PC-3 (cell line): ENCODE results near the gene PLCL1. TPM values are rescaled to one million over a fixed set of nuclear protein-coding genes. Genes with fewer than 3 reads are reported as not detected.

ENCODE experiments used
- ATAC-seq: fragments of 200-7000 bp; cut with Tn5 transposase; 2 replicates; pipeline ENCODE4 v1.9.1; 2020; ENCODE audit warnings: mild to moderate bottlenecking, moderate library complexity
- BruUV-seq: library from RNA; stranded (reverse); fragments of 400-500 nt; replicated peaks from 2 replicates; lab custom pipeline; 2021; lab: Mats Ljungman, UMichigan
- CTCF ChIA-PET: fragments of 300-600 bp; sonication (Branson Sonifier 250); formaldehyde crosslinking; loops from one replicate; lab custom pipeline; 2022; ENCODE audit warnings: antibody characterized with exemption; lab: Charles Lee
- POLR2A ChIA-PET: fragments of 300-600 bp; sonication (Branson Sonifier 250); formaldehyde crosslinking; loops from one replicate; lab custom pipeline; 2022; ENCODE audit warnings: antibody characterized with exemption; ENCODE audit not compliant: unreplicated experiment; lab: Charles Lee
- DNase-seq: peaks from one replicate; pipeline ENCODE4 v3.0.0-alpha.2; 2015
- H2AFZ ChIP-seq: fragments of 300-600 bp; sonication (generic); 2 replicates; pipeline ENCODE4 v1.6.0; 2016; ENCODE audit warnings: antibody characterized with exemption, low read length
- H3F3A ChIP-seq: fragments of 300-600 bp; sonication (generic); one replicate; pipeline ENCODE4 v1.6.0; 2017; ENCODE audit warnings: antibody characterized with exemption, low read length, control low read depth, mild to moderate bottlenecking; ENCODE audit not compliant: unreplicated experiment
- H3K27ac ChIP-seq: fragments of 300-600 bp; sonication (generic); 2 replicates; pipeline ENCODE4 v1.5.1; 2016; ENCODE audit warnings: mild to moderate bottlenecking, low read length
- H3K27me3 ChIP-seq: fragments of 300-600 bp; sonication (generic); 2 replicates; pipeline ENCODE4 v1.6.1; 2016; ENCODE audit warnings: low read length, mixed read lengths
- H3K36me3 ChIP-seq: fragments of 300-600 bp; sonication (generic); 2 replicates; pipeline ENCODE4 v1.6.1; 2016; ENCODE audit warnings: low read depth, mixed run types, low read length, mixed read lengths
- H3K4me1 ChIP-seq: fragments of 300-600 bp; sonication (generic); 2 replicates; pipeline ENCODE4 v1.5.1; 2016; ENCODE audit warnings: low read length; ENCODE audit not compliant: insufficient read depth
- H3K4me2 ChIP-seq: fragments of 300-600 bp; sonication (generic); 2 replicates; pipeline ENCODE4 v1.6.0; 2016; ENCODE audit warnings: low read length
- H3K4me3 ChIP-seq: fragments of 300-600 bp; sonication (generic); 2 replicates; pipeline ENCODE4 v1.5.1; 2016; ENCODE audit warnings: mild to moderate bottlenecking, low read length, mixed read lengths
- H3K79me2 ChIP-seq: fragments of 300-600 bp; sonication (generic); 2 replicates; pipeline ENCODE4 v1.6.1; 2017; ENCODE audit warnings: low read length, mixed read lengths
- H3K9ac ChIP-seq: fragments of 300-600 bp; sonication (generic); 2 replicates; pipeline ENCODE4 v1.6.0; 2016; ENCODE audit warnings: mild to moderate bottlenecking, low read length
- H3K9me2 ChIP-seq: fragments of 300-600 bp; sonication (generic); replicated peaks from 2 replicates; pipeline ENCODE4 v1.6.1; 2016; ENCODE audit warnings: mixed run types, low read length, mixed read lengths
- H3K9me3 ChIP-seq: fragments of 300-600 bp; sonication (generic); 2 replicates; pipeline ENCODE4 v1.6.1; 2016; ENCODE audit warnings: low read length, mixed read lengths
- H4K20me1 ChIP-seq: fragments of 300-600 bp; sonication (generic); 2 replicates; pipeline ENCODE4 v1.6.1; 2016; ENCODE audit warnings: low read length, mixed read lengths
- EZH2 ChIP-seq: fragments of 300-600 bp; sonication (generic); IDR thresholded peaks from one replicate; pipeline ENCODE4 v1.6.1; 2017; ENCODE audit warnings: antibody characterized with exemption, mild to moderate bottlenecking, low read length; ENCODE audit not compliant: unreplicated experiment
- EZH2phosphoT487 ChIP-seq: fragments of 300-600 bp; sonication (generic); IDR thresholded peaks from 2 replicates; pipeline ENCODE4 v1.6.1; 2018; ENCODE audit warnings: mild to moderate bottlenecking, antibody characterized with exemption, low read length, borderline replicate concordance
- intact Hi-C: fragments of 100-400 bp; cut with micrococcal nuclease; formaldehyde crosslinking; loops from 2 replicates; pipeline ENCODE4 v1.9.0; 2023
- total RNA-seq: library from RNA; depleted of rRNA; stranded (reverse); fragments of >200 nt; gene quantifications from 2 replicates; pipeline ENCODE4 v1.2.3, GENCODE V29; 2014
- TF ChIP-seq, protein P1 (sequence below): fragments of 300-600 bp; sonication (generic); conservative IDR thresholded peaks from 2 replicates; pipeline ENCODE4 v1.5.1; 2017; ENCODE audit warnings: antibody characterized with exemption, low read depth, mild to moderate bottlenecking, low read length

The PLCL1 gene
- total RNA-seq, 1 experiment from 2014 or later, result not detected

DNA sequence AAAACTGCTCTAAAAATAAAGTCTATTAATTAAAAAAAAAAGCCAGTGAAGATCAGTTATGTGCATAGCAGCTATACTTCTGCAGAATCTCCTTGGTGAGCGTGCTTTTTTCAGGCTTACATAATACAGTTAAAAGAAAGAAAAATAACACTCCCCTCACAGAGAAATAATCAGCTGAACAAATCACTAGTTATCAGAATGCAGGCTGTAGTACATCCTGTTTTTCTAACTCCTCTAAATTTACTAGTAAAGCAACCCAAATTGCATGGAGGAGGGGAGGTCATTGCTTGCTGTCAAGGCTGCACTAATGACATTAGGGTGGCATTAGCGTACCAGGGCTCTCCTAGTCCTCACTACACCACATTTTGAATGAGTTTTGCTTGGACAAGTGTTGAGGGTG is 192.2 kb downstream of the PLCL1 start:
- CTCF ChIA-PET, result no interaction called here
- intact Hi-C loops, result no loop called here

DNA sequence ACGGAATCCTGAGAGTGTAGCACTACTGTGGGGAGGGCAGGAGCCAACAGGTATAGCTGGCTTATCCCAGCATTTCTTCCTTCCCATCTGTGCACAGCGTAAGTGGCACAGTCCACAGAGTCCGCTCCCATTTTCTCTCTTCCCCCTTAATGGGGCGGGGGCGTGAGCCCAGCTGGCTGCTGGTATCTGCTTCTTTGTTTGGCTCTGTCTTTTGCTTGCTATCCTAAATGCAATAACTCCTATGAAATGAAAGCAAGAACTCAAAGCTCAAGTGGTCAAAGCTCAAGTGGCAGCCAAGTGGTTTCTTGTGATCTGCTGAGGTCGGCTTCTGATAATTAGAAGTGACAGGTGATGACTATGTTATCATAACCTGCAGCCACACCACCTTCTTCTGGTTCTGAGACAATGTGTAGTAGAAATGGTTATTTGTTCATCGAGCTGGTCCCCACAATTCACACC is 192.7 kb downstream of the PLCL1 start:
- H3K4me1 ChIP-seq, result no peaks in the 10 kb centered on the region
- H3K9me2 ChIP-seq, result no peaks in the 10 kb centered on the region
- POLR2A ChIA-PET, result no interaction called here
- no TSS peak for BruUV-seq
- no peaks in the 10 kb centered on the region for H3K36me3 ChIP-seq
- H3K27ac ChIP-seq, result no peak overlapping the region
- H3K9me3 ChIP-seq, result no peaks in the 10 kb centered on the region
- no peak for ATAC-seq
- no peaks in the 10 kb centered on the region for H4K20me1 ChIP-seq
- no peaks in the 10 kb centered on the region for H3F3A ChIP-seq
- H3K4me2 ChIP-seq, result no peak overlapping the region
- CTCF ChIA-PET, result no interaction called here
- intact Hi-C loops, result no loop called here
- no peak overlapping the region for H3K4me3 ChIP-seq
- no peak for DNase-seq
- no peaks in the 10 kb centered on the region for H3K79me2 ChIP-seq
- H3K27me3 ChIP-seq, result no peaks in the 10 kb centered on the region
- H3K9ac ChIP-seq, result no peak overlapping the region
- no peak overlapping the region for H2AFZ ChIP-seq
- TF ChIP-seq, protein P1, sequence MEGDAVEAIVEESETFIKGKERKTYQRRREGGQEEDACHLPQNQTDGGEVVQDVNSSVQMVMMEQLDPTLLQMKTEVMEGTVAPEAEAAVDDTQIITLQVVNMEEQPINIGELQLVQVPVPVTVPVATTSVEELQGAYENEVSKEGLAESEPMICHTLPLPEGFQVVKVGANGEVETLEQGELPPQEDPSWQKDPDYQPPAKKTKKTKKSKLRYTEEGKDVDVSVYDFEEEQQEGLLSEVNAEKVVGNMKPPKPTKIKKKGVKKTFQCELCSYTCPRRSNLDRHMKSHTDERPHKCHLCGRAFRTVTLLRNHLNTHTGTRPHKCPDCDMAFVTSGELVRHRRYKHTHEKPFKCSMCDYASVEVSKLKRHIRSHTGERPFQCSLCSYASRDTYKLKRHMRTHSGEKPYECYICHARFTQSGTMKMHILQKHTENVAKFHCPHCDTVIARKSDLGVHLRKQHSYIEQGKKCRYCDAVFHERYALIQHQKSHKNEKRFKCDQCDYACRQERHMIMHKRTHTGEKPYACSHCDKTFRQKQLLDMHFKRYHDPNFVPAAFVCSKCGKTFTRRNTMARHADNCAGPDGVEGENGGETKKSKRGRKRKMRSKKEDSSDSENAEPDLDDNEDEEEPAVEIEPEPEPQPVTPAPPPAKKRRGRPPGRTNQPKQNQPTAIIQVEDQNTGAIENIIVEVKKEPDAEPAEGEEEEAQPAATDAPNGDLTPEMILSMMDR, result no peak
- TF ChIP-seq EZH2phosphoT487 (no peak), EZH2 (no peak)

More for the DNA sequence above, 192.2 kb downstream of the PLCL1 start:
- H3K36me3 ChIP-seq, result no peaks in the 10 kb centered on the region
- TF ChIP-seq, protein P1, result no peak
- TF ChIP-seq EZH2phosphoT487 (no peak), EZH2 (no peak)
- H3K4me2 ChIP-seq, result no peak overlapping the region
- no TSS peak for BruUV-seq
- no peaks in the 10 kb centered on the region for H3F3A ChIP-seq
- H3K4me3 ChIP-seq, result no peak overlapping the region
- no peaks in the 10 kb centered on the region for H3K4me1 ChIP-seq
- no peak for DNase-seq
- no peaks in the 10 kb centered on the region for H3K9me2 ChIP-seq
- H3K79me2 ChIP-seq, result no peaks in the 10 kb centered on the region
- ATAC-seq, result no peak
- H3K27ac ChIP-seq, result no peak overlapping the region
- no peaks in the 10 kb centered on the region for H3K9me3 ChIP-seq
- POLR2A ChIA-PET, result no interaction called here
- H4K20me1 ChIP-seq, result no peaks in the 10 kb centered on the region
- no peaks in the 10 kb centered on the region for H3K27me3 ChIP-seq
- no peak overlapping the region for H2AFZ ChIP-seq
- no peak overlapping the region for H3K9ac ChIP-seq

GRCh38 chr2:197998702-197999101 is 194.3 kb downstream of the PLCL1 start:
- Histone ChIP-seq H3K36me3 (no peaks in the 10 kb centered on the region), H3K4me1 (no peaks in the 10 kb centered on the region), H3K79me2 (no peaks in the 10 kb centered on the region), H3K9ac (no peak overlapping the region), H2AFZ (no peak overlapping the region), H3K27me3 (no peaks in the 10 kb centered on the region), H3K4me2 (no peak overlapping the region), H4K20me1 (no peaks in the 10 kb centered on the region), H3K4me3 (no peak overlapping the region), H3K27ac (no peak overlapping the region), H3K9me2 (no peaks in the 10 kb centered on the region), H3K9me3 (no peaks in the 10 kb centered on the region), H3F3A (no peaks in the 10 kb centered on the region)
- ATAC-seq (no peak), DNase-seq (no peak)
- CTCF ChIA-PET, result no interaction called here
- POLR2A ChIA-PET, result no interaction called here
- TF ChIP-seq EZH2phosphoT487 (no peak), EZH2 (no peak)
- TF ChIP-seq, protein P1, result no peak
- no TSS peak for BruUV-seq
- intact Hi-C loops, result no loop called here
